SK-N-SH (cell line): ENCODE results near the gene ACBD6. TPM values are rescaled to one million over a fixed set of nuclear protein-coding genes. Genes with fewer than 3 reads are reported as not detected.

Experiments used
- CTCF ChIA-PET: fragments of 300-600, 350-600 bp; formaldehyde crosslinking; extraction: SDS; loops from one replicate; lab custom pipeline; 2021; lab: Yijun Ruan, JAX
- POLR2A ChIA-PET: fragments of 350-600 bp; sonication (Branson Sonifier 250); formaldehyde crosslinking; extraction: SDS; loops from one replicate; lab custom pipeline; 2020; ENCODE audit warnings: antibody characterized with exemption, inconsistent platforms; lab: Yijun Ruan, JAX
- DNase-seq: peaks from one replicate; pipeline ENCODE4 v3.0.0; 2012
- H2AFZ ChIP-seq: fragments of 200-600 bp; sonication (generic); 2 replicates; pipeline ENCODE4 v1.8.1; 2016; ENCODE audit warnings: antibody characterized with exemption, mild to moderate bottlenecking, low read depth
- H3F3A ChIP-seq: fragments of 200-600 bp; sonication (generic); replicated peaks from 2 replicates; pipeline ENCODE3; 2016; ENCODE audit warnings: antibody characterized with exemption, mild to moderate bottlenecking; ENCODE audit not compliant: insufficient read depth
- H3K27ac ChIP-seq, 2 experiments: fragments of 200-500 bp in 1 of 2; fragments of 200-600 bp in 1 of 2; sonication (Bioruptor generic) in 1 of 2; sonication (generic), shearing (Covaris generic) in 1 of 2; 2 replicates each; pipeline versions ENCODE4 v1.5.1 to v1.6.1; 2014 to 2016; ENCODE audit warnings: low read depth in 2 of 2, inconsistent platforms in 1 of 2, low read length in 1 of 2, mild to moderate bottlenecking in 1 of 2, mixed read lengths in 1 of 2
- H3K27me3 ChIP-seq: fragments of 200-600 bp; sonication (generic), shearing (Covaris generic); 2 replicates; pipeline ENCODE4 v1.6.1; 2016; ENCODE audit warnings: mixed run types; ENCODE audit not compliant: insufficient read depth
- H3K36me3 ChIP-seq, 2 experiments: fragments of 200-500 bp in 1 of 2; fragments of 200-600 bp in 1 of 2; sonication (Bioruptor generic) in 1 of 2; sonication (generic) in 1 of 2; replicated peaks in 1 of 2; 2 replicates each; pipeline versions ENCODE3 to v1.5.1; 2014 to 2016; ENCODE audit warnings: low read length in 1 of 2, mild to moderate bottlenecking in 1 of 2; ENCODE audit not compliant: insufficient read depth in 2 of 2, control insufficient read depth in 1 of 2
- H3K4me1 ChIP-seq, 2 experiments: fragments of 200-500 bp in 1 of 2; fragments of 200-600 bp in 1 of 2; sonication (Bioruptor generic) in 1 of 2; sonication (generic), shearing (Covaris generic) in 1 of 2; 2 replicates each; pipeline versions ENCODE4 v1.5.1 to v1.6.1; 2014 to 2016; ENCODE audit warnings: low read depth in 1 of 2, low read length in 1 of 2, mixed run types in 1 of 2; ENCODE audit not compliant: insufficient read depth in 2 of 2, control insufficient read depth in 1 of 2
- H3K4me2 ChIP-seq: fragments of 200-600 bp; sonication (generic), shearing (Covaris generic); 2 replicates; pipeline ENCODE4 v1.6.1; 2017; ENCODE audit warnings: mixed run types
- H3K4me3 ChIP-seq, 2 experiments: fragments of 200-500 bp in 1 of 2; fragments of 200-600 bp in 1 of 2; sonication (Bioruptor generic) in 1 of 2; sonication (generic), shearing (Covaris generic) in 1 of 2; 2 replicates each; pipeline versions ENCODE4 v1.5.1 to v1.8.1; 2014 to 2016; ENCODE audit warnings: low read depth in 2 of 2, inconsistent platforms in 1 of 2, low read length in 1 of 2, mild to moderate bottlenecking in 1 of 2, mixed read lengths in 1 of 2, moderate library complexity in 1 of 2
- H3K79me2 ChIP-seq: fragments of 200-600 bp; sonication (generic); 2 replicates; pipeline ENCODE4 v1.8.1; 2017; ENCODE audit warnings: mild to moderate bottlenecking; ENCODE audit not compliant: insufficient read depth
- H3K9ac ChIP-seq: fragments of 200-600 bp; sonication (generic); 2 replicates; pipeline ENCODE4 v1.6.1; 2017; ENCODE audit warnings: mixed run types
- H3K9me2 ChIP-seq: fragments of 200-600 bp; sonication (generic); 2 replicates; pipeline ENCODE4 v1.6.1; 2017; ENCODE audit warnings: mixed run types
- H3K9me3 ChIP-seq: fragments of 200-600 bp; sonication (generic); 2 replicates; pipeline ENCODE4 v1.6.1; 2017; ENCODE audit warnings: mixed run types, mild to moderate bottlenecking, moderate library complexity
- H4K20me1 ChIP-seq: fragments of 200-600 bp; sonication (generic); 2 replicates; pipeline ENCODE4 v1.6.1; 2017; ENCODE audit warnings: mild to moderate bottlenecking, mixed run types; ENCODE audit not compliant: insufficient read depth
- CHD2 ChIP-seq: fragments of 150-350 bp; IDR thresholded peaks from 2 replicates; pipeline ENCODE4 v1.6.1; 2018; ENCODE audit warnings: low read length; ENCODE audit not compliant: partially characterized antibody
- ELF1 ChIP-seq: IDR thresholded peaks from 2 replicates; pipeline ENCODE4 v1.4.0; 2012
- FOXJ3 ChIP-seq: sonication (generic); formaldehyde crosslinking; IDR thresholded peaks from 2 replicates; pipeline ENCODE4 v1.5.1; 2020; ENCODE audit warnings: mild to moderate bottlenecking, missing genetic modification reagents
- GATA2 ChIP-seq: sonication (generic); formaldehyde crosslinking; IDR thresholded peaks from 2 replicates; pipeline ENCODE4 v1.5.0; 2020; ENCODE audit warnings: mild to moderate bottlenecking, missing genetic modification reagents
- JUND ChIP-seq: IDR thresholded peaks from 2 replicates; pipeline ENCODE4 v1.4.0; 2012
- MXI1 ChIP-seq: IDR thresholded peaks from 2 replicates; pipeline ENCODE4 v1.6.1; 2012; ENCODE audit warnings: mild to moderate bottlenecking, low read depth, low read length, improper control_type of control experiment
- NRF1 ChIP-seq: IDR thresholded peaks from 2 replicates; pipeline ENCODE4 v1.6.1; 2012; ENCODE audit warnings: low read depth, mild to moderate bottlenecking, low read length
- POLR2AphosphoS5 ChIP-seq: IDR thresholded peaks from 2 replicates; pipeline ENCODE4 v1.6.1; 2012; ENCODE audit warnings: low read depth, low read length
- RCOR1 ChIP-seq: fragments of 150-350 bp; IDR thresholded peaks from 2 replicates; pipeline ENCODE4 v1.6.1; 2017; ENCODE audit warnings: antibody characterized with exemption, low read length
- SIN3A ChIP-seq: IDR thresholded peaks from 2 replicates; pipeline ENCODE4 v1.6.1; 2012; ENCODE audit warnings: low read depth, mild to moderate bottlenecking, low read length, moderate library complexity, borderline replicate concordance
- TCF12 ChIP-seq: IDR thresholded peaks from 2 replicates; pipeline ENCODE4 v1.4.0; 2012
- WGBS: methylation state at CpG from one replicate; pipeline ENCODE4 v1.1.6; 2017; ENCODE audit warnings: low lambda C conversion rate; 5-methylcytosine and 5-hydroxymethylcytosine counted together
- polyA plus RNA-seq, 3 experiments: library from polyadenylated mRNA; depleted of rRNA; stranded (reverse); fragments of >200 nt; gene quantifications; 2 replicates each; pipeline ENCODE4 v1.2.3, GENCODE V29; 2012
- TF ChIP-seq, protein P1 (sequence below): fragments of 150-350 bp; IDR thresholded peaks from 2 replicates; pipeline ENCODE4 v1.6.1; 2016; ENCODE audit warnings: mild to moderate bottlenecking, low read depth, low read length
- TF ChIP-seq, protein P2 (sequence below): fragments of 150-350 bp; IDR thresholded peaks from 2 replicates; pipeline ENCODE4 v1.6.1; 2017; ENCODE audit warnings: antibody characterized with exemption, low read length, low read depth, borderline replicate concordance
- TF ChIP-seq, protein P3 (sequence below): fragments of 200-600 bp; sonication (generic); IDR thresholded peaks from 2 replicates; pipeline ENCODE4 v1.6.1; 2017; ENCODE audit warnings: antibody characterized with exemption, mild to moderate bottlenecking, moderate library complexity

Gene ACBD6
- polyA plus RNA-seq, 1 of the 3 experiments (the other 2 are of a cell fraction) = 60.9 TPM

DNA sequence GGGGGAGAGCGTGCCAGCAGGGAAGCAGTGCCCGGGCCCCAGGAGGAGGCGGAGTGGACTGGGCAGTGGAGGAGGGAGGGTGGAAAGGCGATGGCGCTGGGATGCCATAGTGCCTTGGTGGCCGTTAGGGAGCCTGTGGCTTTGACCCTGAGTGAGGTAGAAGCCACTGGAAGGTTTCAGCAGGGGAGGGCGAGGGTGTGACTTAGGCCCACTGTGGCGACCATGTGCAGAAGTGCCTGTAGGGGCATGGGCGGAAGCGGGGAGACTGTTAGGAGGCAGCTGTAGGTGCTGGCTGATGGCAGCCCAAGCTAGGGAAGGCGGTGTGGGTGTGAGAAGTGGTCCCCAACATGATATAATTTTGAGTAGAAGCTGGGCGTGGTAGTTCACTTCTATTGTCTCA, 244.1 kb downstream of the ACBD6 start:
- POLR2A ChIA-PET = no interaction called here
- Histone ChIP-seq H4K20me1 (no peaks in the 10 kb centered on the region), H3K4me3 (no peak overlapping the region), H3K9me3 (no peaks in the 10 kb centered on the region), H3F3A (no peaks in the 10 kb centered on the region), H3K27ac (no peak overlapping the region), H2AFZ (no peak overlapping the region), H3K36me3 (no peaks in the 10 kb centered on the region), H3K4me1 (peaks cover 0 to 6% of the 10 kb centered on the region in 2 experiments; a peak in 1 of 4 replicates), H3K9me2 (no peaks in the 10 kb centered on the region), H3K9ac (no peak overlapping the region), H3K4me2 (no peak overlapping the region), H3K27me3 (no peaks in the 10 kb centered on the region), H3K79me2 (no peaks in the 10 kb centered on the region)
- CTCF ChIA-PET = no interaction called here
- no peak for TF ChIP-seq GATA2 (CRISPR knock-in tag)
- TF ChIP-seq, protein P1, sequence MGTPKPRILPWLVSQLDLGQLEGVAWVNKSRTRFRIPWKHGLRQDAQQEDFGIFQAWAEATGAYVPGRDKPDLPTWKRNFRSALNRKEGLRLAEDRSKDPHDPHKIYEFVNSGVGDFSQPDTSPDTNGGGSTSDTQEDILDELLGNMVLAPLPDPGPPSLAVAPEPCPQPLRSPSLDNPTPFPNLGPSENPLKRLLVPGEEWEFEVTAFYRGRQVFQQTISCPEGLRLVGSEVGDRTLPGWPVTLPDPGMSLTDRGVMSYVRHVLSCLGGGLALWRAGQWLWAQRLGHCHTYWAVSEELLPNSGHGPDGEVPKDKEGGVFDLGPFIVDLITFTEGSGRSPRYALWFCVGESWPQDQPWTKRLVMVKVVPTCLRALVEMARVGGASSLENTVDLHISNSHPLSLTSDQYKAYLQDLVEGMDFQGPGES = no peak
- TF ChIP-seq RCOR1 = no peak
- TF ChIP-seq ELF1 = no peak
- TF ChIP-seq NRF1 = no peak
- no peak for TF ChIP-seq JUND
- no peak for TF ChIP-seq TCF12
- TF ChIP-seq POLR2AphosphoS5 = no peak
- TF ChIP-seq CHD2 = no peak
- no peak for TF ChIP-seq FOXJ3
- TF ChIP-seq MXI1 = no peak
- TF ChIP-seq, protein P2, sequence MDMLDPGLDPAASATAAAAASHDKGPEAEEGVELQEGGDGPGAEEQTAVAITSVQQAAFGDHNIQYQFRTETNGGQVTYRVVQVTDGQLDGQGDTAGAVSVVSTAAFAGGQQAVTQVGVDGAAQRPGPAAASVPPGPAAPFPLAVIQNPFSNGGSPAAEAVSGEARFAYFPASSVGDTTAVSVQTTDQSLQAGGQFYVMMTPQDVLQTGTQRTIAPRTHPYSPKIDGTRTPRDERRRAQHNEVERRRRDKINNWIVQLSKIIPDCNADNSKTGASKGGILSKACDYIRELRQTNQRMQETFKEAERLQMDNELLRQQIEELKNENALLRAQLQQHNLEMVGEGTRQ = no peak
- TF ChIP-seq, protein P3, sequence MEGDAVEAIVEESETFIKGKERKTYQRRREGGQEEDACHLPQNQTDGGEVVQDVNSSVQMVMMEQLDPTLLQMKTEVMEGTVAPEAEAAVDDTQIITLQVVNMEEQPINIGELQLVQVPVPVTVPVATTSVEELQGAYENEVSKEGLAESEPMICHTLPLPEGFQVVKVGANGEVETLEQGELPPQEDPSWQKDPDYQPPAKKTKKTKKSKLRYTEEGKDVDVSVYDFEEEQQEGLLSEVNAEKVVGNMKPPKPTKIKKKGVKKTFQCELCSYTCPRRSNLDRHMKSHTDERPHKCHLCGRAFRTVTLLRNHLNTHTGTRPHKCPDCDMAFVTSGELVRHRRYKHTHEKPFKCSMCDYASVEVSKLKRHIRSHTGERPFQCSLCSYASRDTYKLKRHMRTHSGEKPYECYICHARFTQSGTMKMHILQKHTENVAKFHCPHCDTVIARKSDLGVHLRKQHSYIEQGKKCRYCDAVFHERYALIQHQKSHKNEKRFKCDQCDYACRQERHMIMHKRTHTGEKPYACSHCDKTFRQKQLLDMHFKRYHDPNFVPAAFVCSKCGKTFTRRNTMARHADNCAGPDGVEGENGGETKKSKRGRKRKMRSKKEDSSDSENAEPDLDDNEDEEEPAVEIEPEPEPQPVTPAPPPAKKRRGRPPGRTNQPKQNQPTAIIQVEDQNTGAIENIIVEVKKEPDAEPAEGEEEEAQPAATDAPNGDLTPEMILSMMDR = no peak
- WGBS = 77% methylated on average over 12 of the region's 12 CpGs
- no peak for DNase-seq

DNA sequence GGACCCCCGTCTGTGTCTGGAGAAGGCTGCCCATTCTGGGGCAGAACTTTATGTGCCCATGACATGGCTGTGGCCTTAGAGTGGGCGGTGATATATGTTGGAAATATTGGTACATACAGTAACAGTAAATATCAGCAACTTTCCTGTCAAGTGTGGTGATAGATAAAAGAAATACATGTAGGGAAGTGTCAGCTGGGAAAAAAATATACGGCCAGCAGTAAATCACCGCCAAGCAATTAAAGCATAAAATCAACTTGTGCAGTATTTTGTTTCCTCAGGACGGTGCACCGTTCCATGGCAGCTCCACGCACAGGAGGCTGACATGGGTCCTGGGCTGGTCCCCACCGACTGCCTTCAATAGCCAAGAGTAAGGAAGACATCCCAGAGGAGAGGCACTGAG, 244.9 kb downstream of the ACBD6 start:
- no peaks in the 10 kb centered on the region for H3K79me2 ChIP-seq
- H3K9me3 ChIP-seq = no peaks in the 10 kb centered on the region
- POLR2A ChIA-PET = no interaction called here
- no peak overlapping the region for H3K9ac ChIP-seq
- H3K4me1 ChIP-seq = no peaks in the 10 kb centered on the region; a peak in 1 of 4 replicates
- no peak overlapping the region for H3K27ac ChIP-seq
- no peaks in the 10 kb centered on the region for H3K9me2 ChIP-seq
- H3K36me3 ChIP-seq = no peaks in the 10 kb centered on the region
- 76% methylated on average over 8 of the region's 8 CpGs for WGBS
- H2AFZ ChIP-seq = no peak overlapping the region
- no peak for DNase-seq
- TF ChIP-seq SIN3A = no peak
- TF ChIP-seq, all 33 proteins: peak for 0
- CTCF ChIA-PET = interaction anchor here (1.5 to 2.1 kb wide), 2 partner anchors 112 to 220 kb away, joined by 4 to 7 read pairs; no protein-coding TSS in a partner anchor
- Histone ChIP-seq H3K27me3 (no peaks in the 10 kb centered on the region), H3K4me2 (no peak overlapping the region), H4K20me1 (no peaks in the 10 kb centered on the region), H3K4me3 (no peak overlapping the region), H3F3A (no peaks in the 10 kb centered on the region)
